ENCODE data around the gene DPP4. TPM values are rescaled to one million over a fixed set of nuclear protein-coding genes. Genes with fewer than 3 reads are reported as not detected.

The DPP4 gene
- total RNA-seq, 1 donor = 130 TPM

- no peak for TF ChIP-seq CTCF (IDR thresholded peaks at IDR 0.05; ENCODE audit: insufficient read depth, low read depth, low read length)
These were observed 26.6 kb upstream of the DPP4 start for GRCh38 chr2:162100579-162100978.

GRCh38 chr2:162099836-162100235 lies 25.8 kb upstream of the DPP4 start:
- no peak for TF ChIP-seq CTCF (IDR thresholded peaks at IDR 0.05; ENCODE audit: insufficient read depth, low read depth, low read length)
- no peak overlapping the region for H3K4me3 ChIP-seq (ENCODE audit: low read depth, low read length)
- DNase-seq (ENCODE audit: low read depth) = no peak

More at GRCh38 chr2:162100579-162100978, 26.6 kb upstream of the DPP4 start:
- no peak overlapping the region for H3K4me3 ChIP-seq (ENCODE audit: low read depth, low read length)
- no peak for DNase-seq (ENCODE audit: low read depth)

DNA sequence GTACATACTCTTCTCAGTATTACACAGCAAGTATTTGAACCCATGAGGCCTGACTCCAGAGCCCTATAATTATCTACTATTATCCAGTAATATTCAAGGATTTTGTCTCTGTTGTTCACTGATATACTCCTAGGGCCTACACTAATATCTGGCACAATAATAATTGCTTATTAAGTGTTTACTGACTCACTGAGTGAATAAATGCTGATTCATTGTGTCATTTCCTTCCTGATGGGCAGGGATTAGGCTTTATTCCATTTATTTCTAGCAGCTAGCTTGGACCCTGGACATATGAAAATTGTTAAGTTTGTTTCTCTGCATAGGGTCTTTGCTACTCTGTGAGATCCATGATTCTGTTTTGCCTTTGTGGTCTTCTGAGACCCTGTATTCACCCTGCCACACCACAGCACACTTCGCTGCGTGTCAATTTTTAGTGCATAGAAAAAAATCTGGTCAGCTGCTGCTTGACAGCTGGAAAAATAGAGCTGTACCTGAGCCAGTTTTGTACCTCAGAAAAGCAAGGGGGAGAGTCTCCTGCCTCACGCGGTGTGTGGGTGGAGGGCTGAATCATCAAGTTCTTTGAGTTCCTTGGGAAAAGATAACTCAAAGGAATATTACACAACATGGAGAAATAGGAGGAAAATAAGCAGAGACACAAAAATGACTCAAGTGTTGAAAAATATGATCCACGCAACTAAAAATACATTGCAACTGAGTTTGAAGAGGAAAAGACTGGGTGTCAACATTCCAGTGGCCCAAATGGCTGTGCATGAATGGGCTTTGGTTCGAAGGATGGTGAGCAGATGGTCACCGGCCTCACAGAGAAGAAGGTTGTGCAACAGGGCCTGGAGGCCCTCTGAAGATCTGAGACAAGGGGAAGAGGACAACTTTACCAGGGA lies 18.9 kb upstream of the DPP4 start:
- H3K4me3 ChIP-seq (ENCODE audit: low read depth, low read length) = no peak overlapping the region
- DNase-seq (ENCODE audit: low read depth) = peak; percentile 98
- TF ChIP-seq CTCF (IDR thresholded peaks at IDR 0.05; ENCODE audit: insufficient read depth, low read depth, low read length) = no peak

DNA sequence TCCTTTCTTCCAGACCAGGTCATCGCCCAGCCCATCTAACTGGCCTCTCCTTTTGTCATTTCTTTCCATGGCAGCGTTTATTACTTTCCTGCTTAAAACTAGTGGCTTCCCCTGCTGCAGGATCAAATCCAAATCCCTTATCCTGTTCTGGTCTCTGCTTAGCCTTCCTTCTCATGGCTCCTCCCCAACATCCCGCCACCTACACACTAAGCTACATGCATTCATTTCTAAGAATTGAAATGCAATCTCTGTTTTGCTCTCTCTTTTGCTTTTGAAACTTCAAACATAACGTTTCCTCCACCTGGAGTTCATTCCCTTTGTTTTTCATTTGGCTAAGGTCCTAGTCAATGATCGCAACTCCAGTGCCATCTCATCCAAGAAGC lies 18.0 kb upstream of the DPP4 start:
- no peak for TF ChIP-seq CTCF (IDR thresholded peaks at IDR 0.05; ENCODE audit: insufficient read depth, low read depth, low read length)
- DNase-seq (ENCODE audit: low read depth) = no peak

GRCh38 chr2:162091325-162092007 lies 17.5 kb upstream of the DPP4 start:
- DNase-seq (ENCODE audit: low read depth) = peak; percentile 62
- TF ChIP-seq CTCF (IDR thresholded peaks at IDR 0.05; ENCODE audit: insufficient read depth, low read depth, low read length) = peak; percentile 27
- no peak overlapping the region for H3K4me3 ChIP-seq (ENCODE audit: low read depth, low read length)

More for the DNA sequence above, 18.0 kb upstream of the DPP4 start:
- no peak overlapping the region for H3K4me3 ChIP-seq (ENCODE audit: low read depth, low read length)

GRCh38 chr2:162090109-162090508 lies 16.1 kb upstream of the DPP4 start:
- TF ChIP-seq CTCF (IDR thresholded peaks at IDR 0.05; ENCODE audit: insufficient read depth, low read depth, low read length) = no peak
- H3K4me3 ChIP-seq (ENCODE audit: low read depth, low read length) = no peak overlapping the region
- DNase-seq (ENCODE audit: low read depth) = peak; percentile 77

Data from fibroblast of villous mesenchyme (primary cell).